Right lobe of liver (tissue), 4 donors: ENCODE data around the gene ERCC2.

ENCODE experiments used
- POLR2A ChIP-seq: fragments of 450-650 bp; IDR thresholded peaks from one replicate; pipeline ENCODE4 v1.6.1; 2017; ENCODE audit warnings: antibody characterized with exemption, mild to moderate bottlenecking
- TF ChIP-seq, protein P1 (sequence below), 4 donors: fragments of 200-600 bp in 3 of 4; fragments of 450-650 bp in 1 of 4; IDR thresholded peaks; one replicate each; pipeline versions ENCODE4 v1.5.1 to v1.8.0; 2016 to 2022; ENCODE audit warnings: antibody characterized with exemption in 4 of 4, mild to moderate bottlenecking in 2 of 4
- donor health status: DM: no; HTN: no; CAD: no.
- donor health status: DM: no; HTN: no; CAD: no.
- donor health status: DM: no; HTN: yes; CAD: no.

DNA sequence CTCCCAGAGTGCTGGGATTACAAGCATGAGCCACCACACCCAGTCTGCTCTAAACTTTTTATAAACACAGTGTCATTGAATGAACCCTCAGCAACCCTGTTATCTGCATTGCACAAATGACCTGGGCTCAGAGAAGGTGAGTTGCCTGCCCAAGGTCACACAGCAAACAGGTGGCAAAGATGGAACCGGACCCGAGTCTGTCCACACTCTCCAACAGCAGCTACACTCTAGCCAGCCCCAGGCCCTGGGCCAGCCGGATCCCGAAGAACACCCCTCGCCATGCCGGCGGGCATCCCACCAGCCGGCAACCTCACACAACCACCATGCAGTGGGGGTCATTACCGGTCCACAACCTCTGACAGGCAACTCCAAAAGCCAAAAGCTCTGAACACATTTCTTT is 14.5 kb downstream of the ERCC2 start:
- TF ChIP-seq, protein P1, sequence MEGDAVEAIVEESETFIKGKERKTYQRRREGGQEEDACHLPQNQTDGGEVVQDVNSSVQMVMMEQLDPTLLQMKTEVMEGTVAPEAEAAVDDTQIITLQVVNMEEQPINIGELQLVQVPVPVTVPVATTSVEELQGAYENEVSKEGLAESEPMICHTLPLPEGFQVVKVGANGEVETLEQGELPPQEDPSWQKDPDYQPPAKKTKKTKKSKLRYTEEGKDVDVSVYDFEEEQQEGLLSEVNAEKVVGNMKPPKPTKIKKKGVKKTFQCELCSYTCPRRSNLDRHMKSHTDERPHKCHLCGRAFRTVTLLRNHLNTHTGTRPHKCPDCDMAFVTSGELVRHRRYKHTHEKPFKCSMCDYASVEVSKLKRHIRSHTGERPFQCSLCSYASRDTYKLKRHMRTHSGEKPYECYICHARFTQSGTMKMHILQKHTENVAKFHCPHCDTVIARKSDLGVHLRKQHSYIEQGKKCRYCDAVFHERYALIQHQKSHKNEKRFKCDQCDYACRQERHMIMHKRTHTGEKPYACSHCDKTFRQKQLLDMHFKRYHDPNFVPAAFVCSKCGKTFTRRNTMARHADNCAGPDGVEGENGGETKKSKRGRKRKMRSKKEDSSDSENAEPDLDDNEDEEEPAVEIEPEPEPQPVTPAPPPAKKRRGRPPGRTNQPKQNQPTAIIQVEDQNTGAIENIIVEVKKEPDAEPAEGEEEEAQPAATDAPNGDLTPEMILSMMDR (IDR thresholded peaks at IDR 0.05): no peak
- TF ChIP-seq POLR2A: no peak
